SK-N-SH (cell line): ENCODE measurements around the gene LMBR1. TPM values are rescaled to one million over a fixed set of nuclear protein-coding genes. Genes with fewer than 3 reads are reported as not detected.

ENCODE experiments used
- CTCF ChIA-PET: fragments of 300-600, 350-600 bp; formaldehyde crosslinking; extraction: SDS; loops from one replicate; lab custom pipeline; 2021; lab: Yijun Ruan, JAX
- POLR2A ChIA-PET: fragments of 350-600 bp; sonication (Branson Sonifier 250); formaldehyde crosslinking; extraction: SDS; loops from one replicate; lab custom pipeline; 2020; ENCODE audit warnings: antibody characterized with exemption, inconsistent platforms; lab: Yijun Ruan, JAX
- DNase-seq: peaks from one replicate; pipeline ENCODE4 v3.0.0; 2012
- H2AFZ ChIP-seq: fragments of 200-600 bp; sonication (generic); 2 replicates; pipeline ENCODE4 v1.8.1; 2016; ENCODE audit warnings: antibody characterized with exemption, mild to moderate bottlenecking, low read depth
- H3F3A ChIP-seq: fragments of 200-600 bp; sonication (generic); replicated peaks from 2 replicates; pipeline ENCODE3; 2016; ENCODE audit warnings: antibody characterized with exemption, mild to moderate bottlenecking; ENCODE audit not compliant: insufficient read depth
- H3K27ac ChIP-seq, 2 experiments: fragments of 200-500 bp in 1 of 2; fragments of 200-600 bp in 1 of 2; sonication (Bioruptor generic) in 1 of 2; sonication (generic), shearing (Covaris generic) in 1 of 2; 2 replicates each; pipeline versions ENCODE4 v1.5.1 to v1.6.1; 2014 to 2016; ENCODE audit warnings: low read depth in 2 of 2, inconsistent platforms in 1 of 2, low read length in 1 of 2, mild to moderate bottlenecking in 1 of 2, mixed read lengths in 1 of 2
- H3K27me3 ChIP-seq: fragments of 200-600 bp; sonication (generic), shearing (Covaris generic); 2 replicates; pipeline ENCODE4 v1.6.1; 2016; ENCODE audit warnings: mixed run types; ENCODE audit not compliant: insufficient read depth
- H3K36me3 ChIP-seq, 2 experiments: fragments of 200-500 bp in 1 of 2; fragments of 200-600 bp in 1 of 2; sonication (Bioruptor generic) in 1 of 2; sonication (generic) in 1 of 2; replicated peaks in 1 of 2; 2 replicates each; pipeline versions ENCODE3 to v1.5.1; 2014 to 2016; ENCODE audit warnings: low read length in 1 of 2, mild to moderate bottlenecking in 1 of 2; ENCODE audit not compliant: insufficient read depth in 2 of 2, control insufficient read depth in 1 of 2
- H3K4me1 ChIP-seq, 2 experiments: fragments of 200-500 bp in 1 of 2; fragments of 200-600 bp in 1 of 2; sonication (Bioruptor generic) in 1 of 2; sonication (generic), shearing (Covaris generic) in 1 of 2; 2 replicates each; pipeline versions ENCODE4 v1.5.1 to v1.6.1; 2014 to 2016; ENCODE audit warnings: low read depth in 1 of 2, low read length in 1 of 2, mixed run types in 1 of 2; ENCODE audit not compliant: insufficient read depth in 2 of 2, control insufficient read depth in 1 of 2
- H3K4me2 ChIP-seq: fragments of 200-600 bp; sonication (generic), shearing (Covaris generic); 2 replicates; pipeline ENCODE4 v1.6.1; 2017; ENCODE audit warnings: mixed run types
- H3K4me3 ChIP-seq, 2 experiments: fragments of 200-500 bp in 1 of 2; fragments of 200-600 bp in 1 of 2; sonication (Bioruptor generic) in 1 of 2; sonication (generic), shearing (Covaris generic) in 1 of 2; 2 replicates each; pipeline versions ENCODE4 v1.5.1 to v1.8.1; 2014 to 2016; ENCODE audit warnings: low read depth in 2 of 2, inconsistent platforms in 1 of 2, low read length in 1 of 2, mild to moderate bottlenecking in 1 of 2, mixed read lengths in 1 of 2, moderate library complexity in 1 of 2
- H3K79me2 ChIP-seq: fragments of 200-600 bp; sonication (generic); 2 replicates; pipeline ENCODE4 v1.8.1; 2017; ENCODE audit warnings: mild to moderate bottlenecking; ENCODE audit not compliant: insufficient read depth
- H3K9ac ChIP-seq: fragments of 200-600 bp; sonication (generic); 2 replicates; pipeline ENCODE4 v1.6.1; 2017; ENCODE audit warnings: mixed run types
- H3K9me2 ChIP-seq: fragments of 200-600 bp; sonication (generic); 2 replicates; pipeline ENCODE4 v1.6.1; 2017; ENCODE audit warnings: mixed run types
- H3K9me3 ChIP-seq: fragments of 200-600 bp; sonication (generic); 2 replicates; pipeline ENCODE4 v1.6.1; 2017; ENCODE audit warnings: mixed run types, mild to moderate bottlenecking, moderate library complexity
- H4K20me1 ChIP-seq: fragments of 200-600 bp; sonication (generic); 2 replicates; pipeline ENCODE4 v1.6.1; 2017; ENCODE audit warnings: mild to moderate bottlenecking, mixed run types; ENCODE audit not compliant: insufficient read depth
- ELF1 ChIP-seq: IDR thresholded peaks from 2 replicates; pipeline ENCODE4 v1.4.0; 2012
- EP300 ChIP-seq, 2 experiments: IDR thresholded peaks; 2 replicates each; pipeline versions ENCODE4 v1.4.0 to v1.6.1; 2012; ENCODE audit warnings: borderline replicate concordance in 1 of 2, low read depth in 1 of 2, low read length in 1 of 2
- EZH2phosphoT487 ChIP-seq: fragments of 200-600 bp; sonication (generic); IDR thresholded peaks from 2 replicates; pipeline ENCODE4 v1.6.1; 2017; ENCODE audit warnings: low read depth, mixed run types, mild to moderate bottlenecking, antibody characterized with exemption, moderate library complexity, borderline replicate concordance
- FOXJ3 ChIP-seq: sonication (generic); formaldehyde crosslinking; IDR thresholded peaks from 2 replicates; pipeline ENCODE4 v1.5.1; 2020; ENCODE audit warnings: mild to moderate bottlenecking, missing genetic modification reagents
- FOXM1 ChIP-seq: IDR thresholded peaks from 2 replicates; pipeline ENCODE4 v1.4.0; 2012; ENCODE audit warnings: low read depth, mild to moderate bottlenecking
- JUND ChIP-seq: IDR thresholded peaks from 2 replicates; pipeline ENCODE4 v1.4.0; 2012
- MAX ChIP-seq: IDR thresholded peaks from 2 replicates; pipeline ENCODE4 v1.4.0; 2012; ENCODE audit warnings: low read depth
- MEF2A ChIP-seq: IDR thresholded peaks from 2 replicates; pipeline ENCODE4 v1.4.0; 2012; ENCODE audit warnings: low read depth, borderline replicate concordance
- MXI1 ChIP-seq: IDR thresholded peaks from 2 replicates; pipeline ENCODE4 v1.6.1; 2012; ENCODE audit warnings: mild to moderate bottlenecking, low read depth, low read length, improper control_type of control experiment
- NRF1 ChIP-seq: IDR thresholded peaks from 2 replicates; pipeline ENCODE4 v1.6.1; 2012; ENCODE audit warnings: low read depth, mild to moderate bottlenecking, low read length
- POLR2AphosphoS5 ChIP-seq: IDR thresholded peaks from 2 replicates; pipeline ENCODE4 v1.6.1; 2012; ENCODE audit warnings: low read depth, low read length
- RAD21 ChIP-seq: IDR thresholded peaks from 2 replicates; pipeline ENCODE4 v1.6.1; 2012; ENCODE audit warnings: mild to moderate bottlenecking, low read length
- RFX5 ChIP-seq: IDR thresholded peaks from 2 replicates; pipeline ENCODE4 v1.6.1; 2012; ENCODE audit warnings: mild to moderate bottlenecking, improper control_type of control experiment, low read length
- RXRA ChIP-seq: IDR thresholded peaks from 2 replicates; pipeline ENCODE4 v1.4.0; 2012; ENCODE audit warnings: low read depth, mild to moderate bottlenecking, borderline replicate concordance
- SMC3 ChIP-seq: IDR thresholded peaks from 2 replicates; pipeline ENCODE4 v1.6.1; 2012; ENCODE audit warnings: low read depth, low read length, improper control_type of control experiment
- TAF1 ChIP-seq: IDR thresholded peaks from 2 replicates; pipeline ENCODE4 v1.6.1; 2012; ENCODE audit warnings: low read depth, mild to moderate bottlenecking, low read length, moderate library complexity, borderline replicate concordance
- TCF12 ChIP-seq: IDR thresholded peaks from 2 replicates; pipeline ENCODE4 v1.4.0; 2012
- TEAD4 ChIP-seq: IDR thresholded peaks from 2 replicates; pipeline ENCODE4 v1.4.0; 2012; ENCODE audit warnings: mild to moderate bottlenecking, borderline replicate concordance; ENCODE audit not compliant: insufficient read depth
- WGBS: methylation state at CpG from one replicate; pipeline ENCODE4 v1.1.6; 2017; ENCODE audit warnings: low lambda C conversion rate; 5-methylcytosine and 5-hydroxymethylcytosine counted together
- polyA plus RNA-seq, 3 experiments: library from polyadenylated mRNA; depleted of rRNA; stranded (reverse); fragments of >200 nt; gene quantifications; 2 replicates each; pipeline ENCODE4 v1.2.3, GENCODE V29; 2012
- TF ChIP-seq, protein P1 (sequence below): fragments of 200-600 bp; sonication (generic); IDR thresholded peaks from 2 replicates; pipeline ENCODE4 v1.6.1; 2017; ENCODE audit warnings: antibody characterized with exemption, mild to moderate bottlenecking, moderate library complexity
- TF ChIP-seq, protein P2 (sequence below): fragments of 150-350 bp; IDR thresholded peaks from 2 replicates; pipeline ENCODE4 v1.6.1; 2016; ENCODE audit warnings: mild to moderate bottlenecking, low read depth, low read length
- TF ChIP-seq, protein P3 (sequence below): IDR thresholded peaks from 2 replicates; pipeline ENCODE4 v1.4.0; 2012; ENCODE audit warnings: low read depth, borderline replicate concordance

LMBR1 gene
- polyA plus RNA-seq, 1 of the 3 experiments (the other 2 are of a cell fraction) = 24.6 TPM

DNA sequence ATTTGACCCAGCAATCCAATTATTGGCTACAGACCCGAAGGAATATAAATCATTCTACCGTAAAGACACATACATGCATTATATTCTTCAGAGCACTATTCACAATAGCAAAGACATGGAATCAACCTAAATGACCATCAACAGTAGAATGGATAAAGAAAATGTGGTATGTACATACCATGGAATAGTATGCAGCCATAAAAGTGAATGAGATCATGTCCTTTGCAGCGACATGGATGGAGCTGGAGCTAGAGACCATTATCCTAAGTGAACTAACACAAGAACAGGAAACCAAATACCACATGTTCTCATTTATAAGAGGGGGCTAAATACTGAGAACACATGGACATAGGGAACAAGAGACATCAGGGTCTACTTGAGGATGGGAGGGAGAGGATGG lies 44.0 kb downstream of the LMBR1 start (continued):
- no peak for TF ChIP-seq RXRA
- TF ChIP-seq FOXM1 = no peak
- TF ChIP-seq, protein P1, sequence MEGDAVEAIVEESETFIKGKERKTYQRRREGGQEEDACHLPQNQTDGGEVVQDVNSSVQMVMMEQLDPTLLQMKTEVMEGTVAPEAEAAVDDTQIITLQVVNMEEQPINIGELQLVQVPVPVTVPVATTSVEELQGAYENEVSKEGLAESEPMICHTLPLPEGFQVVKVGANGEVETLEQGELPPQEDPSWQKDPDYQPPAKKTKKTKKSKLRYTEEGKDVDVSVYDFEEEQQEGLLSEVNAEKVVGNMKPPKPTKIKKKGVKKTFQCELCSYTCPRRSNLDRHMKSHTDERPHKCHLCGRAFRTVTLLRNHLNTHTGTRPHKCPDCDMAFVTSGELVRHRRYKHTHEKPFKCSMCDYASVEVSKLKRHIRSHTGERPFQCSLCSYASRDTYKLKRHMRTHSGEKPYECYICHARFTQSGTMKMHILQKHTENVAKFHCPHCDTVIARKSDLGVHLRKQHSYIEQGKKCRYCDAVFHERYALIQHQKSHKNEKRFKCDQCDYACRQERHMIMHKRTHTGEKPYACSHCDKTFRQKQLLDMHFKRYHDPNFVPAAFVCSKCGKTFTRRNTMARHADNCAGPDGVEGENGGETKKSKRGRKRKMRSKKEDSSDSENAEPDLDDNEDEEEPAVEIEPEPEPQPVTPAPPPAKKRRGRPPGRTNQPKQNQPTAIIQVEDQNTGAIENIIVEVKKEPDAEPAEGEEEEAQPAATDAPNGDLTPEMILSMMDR = no peak
- TF ChIP-seq SMC3 = no peak
- no peak for TF ChIP-seq EP300 (IDR thresholded peaks at IDR 0.05; ENCODE audit: borderline replicate concordance in 1 of 2, low read depth in 1 of 2, low read length in 1 of 2)
- no peak for TF ChIP-seq ELF1
- TF ChIP-seq TEAD4 = no peak
- no peak for TF ChIP-seq RFX5
- TF ChIP-seq MAX = no peak
- no peak for TF ChIP-seq FOXJ3 (CRISPR knock-in tag)
- no peak for TF ChIP-seq RAD21
- TF ChIP-seq POLR2AphosphoS5 = no peak
- no peak for TF ChIP-seq MEF2A
- TF ChIP-seq TAF1 = no peak

- 90% methylated on average over 5 of the region's 5 CpGs for WGBS
- peaks cover 56% of the 10 kb centered on the region for H3K79me2 ChIP-seq
- H4K20me1 ChIP-seq = 0 out of 2 replicates have a peak, but pooled peaks cover 25% of the 10 kb centered on the region
- TF ChIP-seq, protein P2, sequence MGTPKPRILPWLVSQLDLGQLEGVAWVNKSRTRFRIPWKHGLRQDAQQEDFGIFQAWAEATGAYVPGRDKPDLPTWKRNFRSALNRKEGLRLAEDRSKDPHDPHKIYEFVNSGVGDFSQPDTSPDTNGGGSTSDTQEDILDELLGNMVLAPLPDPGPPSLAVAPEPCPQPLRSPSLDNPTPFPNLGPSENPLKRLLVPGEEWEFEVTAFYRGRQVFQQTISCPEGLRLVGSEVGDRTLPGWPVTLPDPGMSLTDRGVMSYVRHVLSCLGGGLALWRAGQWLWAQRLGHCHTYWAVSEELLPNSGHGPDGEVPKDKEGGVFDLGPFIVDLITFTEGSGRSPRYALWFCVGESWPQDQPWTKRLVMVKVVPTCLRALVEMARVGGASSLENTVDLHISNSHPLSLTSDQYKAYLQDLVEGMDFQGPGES = no peak
- TF ChIP-seq MEF2A (no peak), EZH2phosphoT487 (no peak), MXI1 (no peak), FOXJ3 (CRISPR knock-in tag) (no peak), MAX (no peak), TCF12 (no peak), TEAD4 (no peak), NRF1 (no peak), JUND (no peak), RAD21 (no peak), ELF1 (no peak)
- TF ChIP-seq, protein P1 = no peak
- TF ChIP-seq, protein P3, sequence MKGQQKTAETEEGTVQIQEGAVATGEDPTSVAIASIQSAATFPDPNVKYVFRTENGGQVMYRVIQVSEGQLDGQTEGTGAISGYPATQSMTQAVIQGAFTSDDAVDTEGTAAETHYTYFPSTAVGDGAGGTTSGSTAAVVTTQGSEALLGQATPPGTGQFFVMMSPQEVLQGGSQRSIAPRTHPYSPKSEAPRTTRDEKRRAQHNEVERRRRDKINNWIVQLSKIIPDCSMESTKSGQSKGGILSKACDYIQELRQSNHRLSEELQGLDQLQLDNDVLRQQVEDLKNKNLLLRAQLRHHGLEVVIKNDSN = no peak
- TF ChIP-seq, all 33 proteins: peak for 0
- no peaks in the 10 kb centered on the region for H3K27me3 ChIP-seq
- ChIA-PET CTCF (interaction anchor here (1.7 kb wide), 1 partner anchor 105 kb away, joined by 5 read pairs; no protein-coding TSS in a partner anchor), POLR2A (no interaction called here)
- no peak overlapping the region for H3K9ac ChIP-seq
- H3K4me1 ChIP-seq = peaks cover 4 to 19% of the 10 kb centered on the region in 2 experiments; a peak in 3 of 4 replicates
- no peaks in the 10 kb centered on the region for H3K9me2 ChIP-seq
- no peaks in the 10 kb centered on the region for H3K9me3 ChIP-seq
- no peaks in the 10 kb centered on the region for H3F3A ChIP-seq
- no peak overlapping the region for H3K4me3 ChIP-seq
- H2AFZ ChIP-seq = no peak overlapping the region
- H3K36me3 ChIP-seq = no peaks in the 10 kb centered on the region
- DNase-seq = no peak
- 0 out of 2 replicates have a peak overlapping the region, but pooled peaks have one; percentile 12 for H3K4me2 ChIP-seq
- H3K27ac ChIP-seq = no peak overlapping the region
These were observed 47.4 kb downstream of the LMBR1 start for GRCh38 chr7:156845379-156846101.
